Endothelial cell of umbilical vein (primary cell): ENCODE results near the gene SLC25A24. TPM values are rescaled to one million over a fixed set of nuclear protein-coding genes. Genes with fewer than 3 reads are reported as not detected.

ENCODE experiments used
- BruUV-seq: library from RNA; stranded (reverse); fragments of 400-500 nt; replicated peaks from 2 replicates; lab custom pipeline; 2021; lab: Mats Ljungman, UMichigan
- CTCF ChIA-PET: fragments of 300-600, 350-600 bp; sonication (Branson Sonifier 250); formaldehyde crosslinking; loops from one replicate; lab custom pipeline; 2021; ENCODE audit warnings: antibody characterized with exemption, inconsistent platforms; lab: Charles Lee
- POLR2A ChIA-PET: fragments of 300-600, 350-600 bp; sonication (Branson Sonifier 250); formaldehyde crosslinking; loops from one replicate; lab custom pipeline; 2021; ENCODE audit warnings: antibody characterized with exemption, inconsistent platforms; lab: Charles Lee
- DNase-seq: peaks from one replicate; pipeline ENCODE4 v3.0.0-alpha.2; 2011; ENCODE audit warnings: low read depth, low spot score
- FAIRE-seq: peaks from 2 replicates; lab custom pipeline; 2011; peaks lifted over from hg19 to GRCh38; lab: Jason Lieb, UNC
- H2AFZ ChIP-seq: 2 replicates; pipeline ENCODE4 v1.6.0; 2012; ENCODE audit warnings: low read depth, low read length, control low read depth, inconsistent platforms
- H3K27ac ChIP-seq: 2 replicates; pipeline ENCODE4 v1.5.1; 2011; ENCODE audit warnings: low read depth, mild to moderate bottlenecking, control low read depth, low read length, moderate library complexity; ENCODE audit not compliant: insufficient read depth
- H3K27me3 ChIP-seq, 2 experiments: 2 replicates each; pipeline versions ENCODE4 v1.6.0 to v1.6.1; 2011; ENCODE audit warnings: low read length in 2 of 2, mixed read lengths in 1 of 2; ENCODE audit not compliant: control insufficient read depth in 2 of 2, insufficient read depth in 2 of 2
- H3K36me3 ChIP-seq, 2 experiments: 2 replicates in 1 of 2; 3 replicates in 1 of 2; pipeline ENCODE4 v1.5.1; 2011; ENCODE audit warnings: low read length in 2 of 2, mild to moderate bottlenecking in 1 of 2, moderate library complexity in 1 of 2; ENCODE audit not compliant: control insufficient read depth in 2 of 2, insufficient read depth in 2 of 2; ENCODE audit errors: extremely low read depth in 1 of 2
- H3K4me1 ChIP-seq: 3 replicates; pipeline ENCODE4 v1.5.1; 2011; ENCODE audit warnings: mild to moderate bottlenecking, low read length; ENCODE audit not compliant: control insufficient read depth, insufficient read depth; ENCODE audit errors: extremely low read depth
- H3K4me2 ChIP-seq: 2 replicates; pipeline ENCODE4 v1.6.1; 2011; ENCODE audit warnings: low read length, control low read depth, mixed read lengths; ENCODE audit not compliant: insufficient read depth
- H3K4me3 ChIP-seq, 3 experiments: fragments of 200-600 bp in 1 of 3; sonication (generic), shearing (Covaris generic) in 1 of 3; replicated peaks in 1 of 3; 2 replicates each; pipeline ENCODE4 v1.5.1; 2011 to 2016; ENCODE audit warnings: control low read depth in 3 of 3, low read length in 3 of 3, mild to moderate bottlenecking in 2 of 3, inconsistent platforms in 1 of 3, low read depth in 1 of 3, moderate library complexity in 1 of 3; ENCODE audit not compliant: insufficient read depth in 1 of 3
- H3K79me2 ChIP-seq: 2 replicates; pipeline ENCODE4 v1.6.0; 2012; ENCODE audit warnings: low read length, inconsistent platforms; ENCODE audit not compliant: control insufficient read depth, insufficient read depth
- H3K9ac ChIP-seq: replicated peaks from 2 replicates; pipeline ENCODE3; 2011; ENCODE audit warnings: low read length, control low read depth; ENCODE audit not compliant: insufficient read depth; ENCODE audit errors: extremely low read depth
- H3K9me1 ChIP-seq: replicated peaks from 3 replicates; pipeline ENCODE4 v1.6.0; 2011; ENCODE audit warnings: mild to moderate bottlenecking, low read length; ENCODE audit not compliant: control insufficient read depth, insufficient read depth; ENCODE audit errors: extremely low read depth
- H3K9me3 ChIP-seq: replicated peaks from 2 replicates; pipeline ENCODE4 v1.5.1; 2012; ENCODE audit warnings: low read length, inconsistent platforms; ENCODE audit not compliant: control insufficient read depth, insufficient read depth
- H4K20me1 ChIP-seq: replicated peaks from 2 replicates; pipeline ENCODE3; 2011; ENCODE audit warnings: mild to moderate bottlenecking, low read length; ENCODE audit not compliant: control insufficient read depth, insufficient read depth; ENCODE audit errors: extremely low read depth
- CTCF ChIP-seq, 2 donors: IDR thresholded peaks; 1 replicate in 1 of 2; 2 replicates in 1 of 2; pipeline ENCODE4 v1.5.1; 2011; ENCODE audit warnings: low read length in 2 of 2, mild to moderate bottlenecking in 2 of 2, moderate library complexity in 2 of 2, control low read depth in 1 of 2, inconsistent platforms in 1 of 2, low read depth in 1 of 2; ENCODE audit not compliant: insufficient read depth in 1 of 2; ENCODE audit errors: extremely low read depth in 1 of 2
- EZH2 ChIP-seq: IDR thresholded peaks from 2 replicates; pipeline ENCODE4 v1.6.1; 2012; ENCODE audit warnings: borderline replicate concordance, low read depth, mild to moderate bottlenecking, moderate library complexity, low read length, inconsistent platforms; ENCODE audit not compliant: severe bottlenecking
- FOS ChIP-seq: IDR thresholded peaks from 2 replicates; pipeline ENCODE4 v1.6.1; 2011; ENCODE audit warnings: mild to moderate bottlenecking, low read length, moderate library complexity, borderline replicate concordance; ENCODE audit not compliant: insufficient read depth
- GATA2 ChIP-seq: IDR thresholded peaks from 2 replicates; pipeline ENCODE4 v1.7.0; 2011; ENCODE audit warnings: low read depth, mild to moderate bottlenecking, moderate library complexity, mixed read lengths, low read length; ENCODE audit not compliant: insufficient read length, insufficient read depth
- JUN ChIP-seq: IDR thresholded peaks from 2 replicates; pipeline ENCODE4 v1.6.1; 2011; ENCODE audit warnings: borderline replicate concordance, low read depth; ENCODE audit not compliant: insufficient read length, insufficient read depth
- MAX ChIP-seq: IDR thresholded peaks from 2 replicates; pipeline ENCODE4 v1.6.1; 2011; ENCODE audit not compliant: insufficient read depth, insufficient read length
- MYC ChIP-seq: IDR thresholded peaks from one replicate; pipeline ENCODE4 v1.6.1; 2011; ENCODE audit warnings: mild to moderate bottlenecking, low read depth, low read length
- POLR2A ChIP-seq: IDR thresholded peaks from 2 replicates; pipeline ENCODE4 v1.6.1; 2012; ENCODE audit warnings: low read depth, mild to moderate bottlenecking, control low read depth, low read length
- POLR2AphosphoS5 ChIP-seq: IDR thresholded peaks from 2 replicates; pipeline ENCODE4 v1.6.1; 2012; ENCODE audit warnings: low read depth, mild to moderate bottlenecking, control low read depth, low read length, moderate library complexity; ENCODE audit not compliant: insufficient read depth
- dilution Hi-C: fragments of 300-500 bp; cut with MboI; formaldehyde crosslinking; loops from one replicate; pipeline ENCODE4 v1.15.0; 2019; ENCODE audit warnings: low sequenced_read_pairs; ENCODE audit not compliant: extremely low pct_ligation_motif_present
- intact Hi-C: fragments of 100-400 bp; cut with micrococcal nuclease; formaldehyde crosslinking; loops from one replicate; pipeline ENCODE4 v1.10.0; 2022
- polyA plus RNA-seq, 4 experiments: library from polyadenylated mRNA; depleted of rRNA in 3 of 4; stranded (reverse) in 3 of 4; unstranded in 1 of 4; fragments of >200 nt; gene quantifications; 2 replicates each; pipeline versions ENCODE4 v1.2.1 to v1.2.3, GENCODE V29; 2011 to 2012; ENCODE audit warnings: missing spikeins in 1 of 4
- total RNA-seq: library from RNA; stranded (reverse); gene quantifications from 2 replicates; pipeline ENCODE4 v1.2.3, GENCODE V29; 2021

The SLC25A24 gene
- total and polyA plus RNA-seq, 2 donors (not counting 3 experiments of a cell fraction or from before 2014, with no cell fraction given) = 16.9 to 45.8 TPM

- H3K4me1 ChIP-seq = no peaks in the 10 kb centered on the region
- no peak overlapping the region for H3K4me3 ChIP-seq
- intact Hi-C loops = no loop called here
- H3K9ac ChIP-seq = no peak overlapping the region
- BruUV-seq = no TSS peak
- peaks cover 3% of the 10 kb centered on the region in 2 experiments for H3K27me3 ChIP-seq
- H3K9me1 ChIP-seq = no peaks in the 10 kb centered on the region
- no peaks in the 10 kb centered on the region for H3K79me2 ChIP-seq
- no peak overlapping the region for H3K27ac ChIP-seq
- no peaks in the 10 kb centered on the region for H3K9me3 ChIP-seq
- no peak overlapping the region for H2AFZ ChIP-seq
- CTCF ChIA-PET = interaction anchor here (1.9 kb wide), 1 partner anchor 327 kb away, joined by 12 read pairs; no protein-coding TSS in a partner anchor
- no peak for TF ChIP-seq EZH2
- no peak overlapping the region for H3K4me2 ChIP-seq
- no peaks in the 10 kb centered on the region for H3K36me3 ChIP-seq
- dilution Hi-C loops = no loop called here
- no peak for DNase-seq
- POLR2A ChIA-PET = no interaction called here
- FAIRE-seq = no peak
- H4K20me1 ChIP-seq = no peaks in the 10 kb centered on the region
Measured at GRCh38 chr1:108109295-108109973, 90.7 kb downstream of the SLC25A24 start.

GRCh38 chr1:108108119-108108518 is 92.0 kb downstream of the SLC25A24 start:
- no peak overlapping the region for H3K4me2 ChIP-seq
- H3K79me2 ChIP-seq = no peaks in the 10 kb centered on the region
- H3K27ac ChIP-seq = no peak overlapping the region
- H3K9me1 ChIP-seq = no peaks in the 10 kb centered on the region
- no peak for DNase-seq
- BruUV-seq = no TSS peak
- no peaks in the 10 kb centered on the region for H3K9me3 ChIP-seq
- no peak for TF ChIP-seq POLR2AphosphoS5
- TF ChIP-seq CTCF (IDR thresholded peaks at IDR 0.05; ENCODE audit: extremely low read depth in 1 of 2, insufficient read depth in 1 of 2, low read depth in 1 of 2, low read length in 2 of 2) = no peak
- no peak for TF ChIP-seq GATA2
- no peak for TF ChIP-seq MAX
- no peak for TF ChIP-seq MYC
- no peak for TF ChIP-seq POLR2A
- no peak for TF ChIP-seq EZH2
- TF ChIP-seq FOS = no peak
- TF ChIP-seq JUN = no peak
- no peaks in the 10 kb centered on the region for H3K36me3 ChIP-seq
- H3K27me3 ChIP-seq = no peaks in the 10 kb centered on the region
- POLR2A ChIA-PET = no interaction called here
- no peak for FAIRE-seq
- H3K4me1 ChIP-seq = no peaks in the 10 kb centered on the region
- H3K9ac ChIP-seq = no peak overlapping the region
- intact Hi-C loops = no loop called here
- H2AFZ ChIP-seq = no peak overlapping the region
- no peak overlapping the region for H3K4me3 ChIP-seq
- CTCF ChIA-PET = interaction anchor here (1.0 to 1.9 kb wide), 4 partner anchors 11 to 326 kb away, joined by 3 to 12 read pairs (median 4); no protein-coding TSS in a partner anchor
- no peaks in the 10 kb centered on the region for H4K20me1 ChIP-seq
- dilution Hi-C loops = no loop called here
